ENCODE results near the gene GDNF.

Gene GDNF

DNA sequence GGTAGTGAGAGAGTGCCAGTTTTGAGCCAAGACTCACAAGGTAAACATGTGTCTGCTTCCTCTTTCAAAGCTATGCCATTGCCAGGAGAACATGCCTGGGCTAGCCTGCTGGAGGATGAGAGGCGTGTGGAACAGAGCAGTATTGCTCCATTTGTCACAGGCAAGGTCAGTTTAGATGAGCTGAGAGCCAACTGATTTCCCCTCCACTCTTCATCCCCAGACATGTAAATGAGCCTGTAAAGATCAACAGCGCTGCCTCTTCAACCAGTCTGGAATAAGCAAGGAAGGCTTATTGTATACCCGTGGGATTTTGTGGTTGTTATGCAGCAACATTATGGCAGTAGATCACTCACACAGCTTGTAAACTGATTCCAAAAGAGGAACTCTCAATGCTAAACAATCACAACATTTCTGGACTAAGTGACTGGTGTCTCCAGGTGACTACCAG, 8.2 kb upstream of the GDNF start:
- no peak for DNase-seq (ENCODE audit: low read depth)
- no peak overlapping the region for H3K4me3 ChIP-seq (ENCODE audit: low read length)
- TF ChIP-seq, protein P1, sequence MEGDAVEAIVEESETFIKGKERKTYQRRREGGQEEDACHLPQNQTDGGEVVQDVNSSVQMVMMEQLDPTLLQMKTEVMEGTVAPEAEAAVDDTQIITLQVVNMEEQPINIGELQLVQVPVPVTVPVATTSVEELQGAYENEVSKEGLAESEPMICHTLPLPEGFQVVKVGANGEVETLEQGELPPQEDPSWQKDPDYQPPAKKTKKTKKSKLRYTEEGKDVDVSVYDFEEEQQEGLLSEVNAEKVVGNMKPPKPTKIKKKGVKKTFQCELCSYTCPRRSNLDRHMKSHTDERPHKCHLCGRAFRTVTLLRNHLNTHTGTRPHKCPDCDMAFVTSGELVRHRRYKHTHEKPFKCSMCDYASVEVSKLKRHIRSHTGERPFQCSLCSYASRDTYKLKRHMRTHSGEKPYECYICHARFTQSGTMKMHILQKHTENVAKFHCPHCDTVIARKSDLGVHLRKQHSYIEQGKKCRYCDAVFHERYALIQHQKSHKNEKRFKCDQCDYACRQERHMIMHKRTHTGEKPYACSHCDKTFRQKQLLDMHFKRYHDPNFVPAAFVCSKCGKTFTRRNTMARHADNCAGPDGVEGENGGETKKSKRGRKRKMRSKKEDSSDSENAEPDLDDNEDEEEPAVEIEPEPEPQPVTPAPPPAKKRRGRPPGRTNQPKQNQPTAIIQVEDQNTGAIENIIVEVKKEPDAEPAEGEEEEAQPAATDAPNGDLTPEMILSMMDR (conservative IDR thresholded peaks at IDR 0.05; ENCODE audit: low read depth, low read length): no peak

DNA sequence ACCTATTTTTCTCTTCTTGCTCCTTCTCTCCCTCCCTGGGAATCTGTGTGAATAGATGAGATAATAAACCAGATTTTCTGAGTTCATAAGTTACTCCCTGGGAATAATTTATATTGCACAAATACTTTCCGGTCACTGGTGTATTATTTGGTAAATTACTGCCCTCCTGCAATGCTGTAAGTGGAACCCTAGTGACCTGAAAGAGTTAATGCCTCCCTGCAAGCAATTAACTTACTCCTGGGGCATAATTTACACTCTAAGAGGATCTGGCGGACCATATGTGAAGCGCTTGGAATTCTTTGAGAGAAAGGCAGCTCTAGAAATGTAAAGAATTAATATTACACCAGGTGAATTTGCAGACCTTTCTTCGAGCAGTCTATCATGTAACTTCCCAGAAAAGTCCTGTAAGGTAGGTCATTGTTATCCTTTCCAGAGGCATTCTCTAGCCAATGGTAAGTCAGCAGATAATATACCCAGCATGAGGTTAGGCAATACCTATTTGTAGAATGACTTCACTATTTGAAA, 7.0 kb upstream of the GDNF start:
- H3K4me3 ChIP-seq (ENCODE audit: low read length): no peak overlapping the region
- DNase-seq (ENCODE audit: low read depth): no peak
- TF ChIP-seq, protein P1 (conservative IDR thresholded peaks at IDR 0.05; ENCODE audit: low read depth, low read length): no peak

DNA sequence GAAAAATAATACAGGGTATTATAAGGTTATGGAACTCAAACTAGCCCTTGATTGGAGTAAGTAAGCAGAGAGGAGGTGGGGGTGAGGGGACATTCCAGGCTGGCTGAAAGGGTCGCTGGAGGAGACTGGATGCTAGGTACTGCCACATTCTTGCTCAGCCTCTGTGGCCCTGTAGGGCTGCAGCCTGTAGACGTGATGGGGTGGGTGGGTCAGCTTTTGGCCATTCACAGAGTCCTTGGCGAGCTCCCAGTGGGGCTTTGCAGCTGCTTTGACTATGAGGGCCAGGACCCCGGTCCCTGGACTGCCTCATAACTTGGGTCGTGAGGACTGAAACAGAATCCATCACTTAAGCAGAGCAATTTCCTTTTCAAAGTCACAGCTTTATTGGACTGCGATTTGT, 4.2 kb upstream of the GDNF start:
- no peak overlapping the region for H3K4me3 ChIP-seq (ENCODE audit: low read length)
- DNase-seq (ENCODE audit: low read depth): no peak
- TF ChIP-seq, protein P1 (conservative IDR thresholded peaks at IDR 0.05; ENCODE audit: low read depth, low read length): no peak

DNA sequence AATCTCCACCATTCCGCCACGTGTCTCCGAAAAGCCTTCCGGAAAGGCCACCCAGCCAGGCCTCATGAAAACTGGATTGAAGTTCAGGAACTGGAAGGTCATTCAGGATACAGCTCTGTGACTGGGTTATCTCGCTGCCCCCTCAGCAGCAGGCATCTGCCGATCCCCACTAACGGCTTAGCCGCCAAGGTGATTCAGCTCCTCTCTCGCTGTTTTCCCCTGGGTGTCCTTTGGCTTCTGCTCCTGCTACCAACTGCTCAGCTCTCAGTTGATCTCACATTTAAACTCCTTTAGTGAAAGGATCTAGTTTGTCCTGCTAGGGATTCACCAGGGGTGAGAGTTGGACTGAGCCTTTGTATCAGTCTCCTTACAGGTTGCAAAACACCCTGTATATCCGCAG, 2.2 kb upstream of the GDNF start:
- no peak overlapping the region for H3K4me3 ChIP-seq (ENCODE audit: low read length)
- TF ChIP-seq, protein P1 (conservative IDR thresholded peaks at IDR 0.05; ENCODE audit: low read depth, low read length): no peak
- DNase-seq (ENCODE audit: low read depth): no peak

DNA sequence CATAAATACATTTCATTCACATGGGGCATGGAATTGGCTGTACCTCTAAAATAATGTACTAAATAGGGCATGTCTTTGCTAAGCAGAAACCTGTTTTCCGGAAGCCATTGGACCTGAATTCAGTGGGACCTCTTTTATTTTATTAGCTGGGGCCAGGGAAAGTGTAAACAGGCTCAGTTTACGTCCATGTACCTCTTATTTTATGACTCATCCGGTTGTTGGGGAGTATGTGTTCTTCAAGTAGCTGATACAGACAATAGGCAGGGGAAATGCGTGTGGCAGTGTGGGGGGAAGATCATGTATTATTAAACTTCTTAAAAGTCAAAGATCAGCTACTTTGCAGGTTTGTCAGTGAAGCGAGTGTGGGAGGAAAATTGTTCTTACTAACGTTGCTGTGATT, 1.4 kb upstream of the GDNF start:
- TF ChIP-seq, protein P1 (conservative IDR thresholded peaks at IDR 0.05; ENCODE audit: low read depth, low read length): no peak
- no peak for DNase-seq (ENCODE audit: low read depth)
- no peak overlapping the region for H3K4me3 ChIP-seq (ENCODE audit: low read length)

DNA sequence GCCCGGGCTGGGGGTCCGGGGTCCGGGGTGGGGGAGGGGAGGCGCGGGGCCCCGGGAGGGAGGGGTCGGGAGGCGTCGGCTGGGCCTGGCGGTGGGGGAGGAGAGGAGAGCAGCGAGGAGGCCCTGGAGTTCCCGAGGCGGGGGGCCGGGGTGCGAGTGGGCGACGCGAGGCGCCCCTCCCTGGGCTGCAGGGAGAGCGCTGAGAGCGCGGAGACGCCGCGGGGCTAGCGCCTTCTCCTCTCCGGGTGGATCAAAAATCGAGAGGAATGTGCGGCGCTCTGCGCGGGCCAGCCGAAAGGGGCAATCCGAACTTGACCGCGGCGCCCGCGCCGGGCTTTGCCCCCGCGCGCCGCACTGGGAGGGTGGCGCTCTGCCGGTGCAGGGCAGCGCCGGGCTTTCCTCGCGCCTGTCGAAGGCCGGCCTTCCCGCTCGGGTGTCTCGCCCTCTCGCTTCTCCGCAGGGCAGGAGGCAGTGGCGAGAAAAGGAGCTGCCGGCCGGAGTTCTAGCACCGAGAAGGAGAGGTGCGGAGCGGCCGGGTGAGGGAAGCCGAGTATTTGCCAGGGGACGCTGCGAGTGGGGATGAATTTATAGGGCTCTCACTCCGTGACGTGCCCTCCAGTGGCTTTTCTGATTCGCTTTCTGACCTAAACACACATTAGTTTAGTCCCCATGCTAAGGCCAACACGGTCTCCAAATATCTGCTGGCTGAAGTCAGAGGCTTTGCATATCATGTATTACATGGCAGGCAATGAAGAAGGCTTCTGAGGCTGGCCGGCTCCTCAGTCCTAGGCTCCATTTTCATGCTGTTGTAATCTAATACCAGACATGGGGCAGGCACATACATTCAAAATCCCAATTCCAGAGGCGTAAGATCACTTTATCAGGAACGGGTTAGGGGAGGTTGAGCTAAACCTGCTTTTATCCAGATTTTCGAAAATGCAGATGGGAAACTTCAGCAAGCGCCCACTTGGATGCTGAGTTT, 503 bp upstream of the GDNF start:
- H3K4me3 ChIP-seq (ENCODE audit: low read length): peak overlapping the region; percentile 24
- DNase-seq (ENCODE audit: low read depth): no peak
- TF ChIP-seq, protein P1 (conservative IDR thresholded peaks at IDR 0.05; ENCODE audit: low read depth, low read length): peak; percentile 16

All from retinal pigment epithelial cell (primary cell).